ENCODE data around the gene LITAFD.
"Not testable (repeated sequence)": the region's sequence is repeated elsewhere in the genome, so short reads cannot be mapped to it uniquely, and the experiment has no call there.

LITAFD gene

DNA sequence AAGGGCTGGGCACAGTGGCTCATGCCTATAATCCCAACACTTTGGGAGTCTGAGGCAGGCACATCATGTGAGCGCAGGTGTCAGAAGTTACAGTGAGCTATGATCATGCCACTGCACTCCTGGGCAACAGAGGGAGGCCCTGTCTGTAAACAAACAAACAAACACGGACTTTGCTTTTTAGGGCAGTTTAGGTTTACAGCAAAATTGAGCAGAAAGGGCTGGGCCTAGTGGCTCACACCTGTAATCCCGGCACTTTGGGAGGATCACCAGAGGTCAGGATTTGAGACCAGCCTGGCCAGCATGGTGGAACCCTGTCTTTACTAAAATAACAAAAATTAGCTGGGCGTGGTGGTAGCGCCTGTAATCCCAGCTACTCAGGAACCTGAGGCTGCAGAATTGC, 10.1 kb upstream of the LITAFD start:
- H3K27me3 ChIP-seq: no peaks in the 10 kb centered on the region
- TF ChIP-seq, protein P1, sequence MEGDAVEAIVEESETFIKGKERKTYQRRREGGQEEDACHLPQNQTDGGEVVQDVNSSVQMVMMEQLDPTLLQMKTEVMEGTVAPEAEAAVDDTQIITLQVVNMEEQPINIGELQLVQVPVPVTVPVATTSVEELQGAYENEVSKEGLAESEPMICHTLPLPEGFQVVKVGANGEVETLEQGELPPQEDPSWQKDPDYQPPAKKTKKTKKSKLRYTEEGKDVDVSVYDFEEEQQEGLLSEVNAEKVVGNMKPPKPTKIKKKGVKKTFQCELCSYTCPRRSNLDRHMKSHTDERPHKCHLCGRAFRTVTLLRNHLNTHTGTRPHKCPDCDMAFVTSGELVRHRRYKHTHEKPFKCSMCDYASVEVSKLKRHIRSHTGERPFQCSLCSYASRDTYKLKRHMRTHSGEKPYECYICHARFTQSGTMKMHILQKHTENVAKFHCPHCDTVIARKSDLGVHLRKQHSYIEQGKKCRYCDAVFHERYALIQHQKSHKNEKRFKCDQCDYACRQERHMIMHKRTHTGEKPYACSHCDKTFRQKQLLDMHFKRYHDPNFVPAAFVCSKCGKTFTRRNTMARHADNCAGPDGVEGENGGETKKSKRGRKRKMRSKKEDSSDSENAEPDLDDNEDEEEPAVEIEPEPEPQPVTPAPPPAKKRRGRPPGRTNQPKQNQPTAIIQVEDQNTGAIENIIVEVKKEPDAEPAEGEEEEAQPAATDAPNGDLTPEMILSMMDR (IDR thresholded peaks at IDR 0.05; ENCODE audit: low read depth, low read length): no peak
- H3K4me1 ChIP-seq: peaks cover 2% of the 10 kb centered on the region; the same call in 1 of the 2 replicates

GRCh38 chr16:8872967-8873865, 8.9 kb upstream of the LITAFD start:
- TF ChIP-seq, protein P1 (IDR thresholded peaks at IDR 0.05; ENCODE audit: low read depth, low read length): peak; percentile 19; the same call in 1 of the 2 replicates
- Histone ChIP-seq H3K36me3 (no peaks in the 10 kb centered on the region), H3K4me3 (ENCODE audit: low read depth, low read length) (no peak overlapping the region), H3K27me3 (no peaks in the 10 kb centered on the region), H3K4me1 (peaks cover 2% of the 10 kb centered on the region; the same call in 1 of the 2 replicates), H3K9me3 (no peaks in the 10 kb centered on the region)
- no peak for DNase-seq

More for the DNA sequence above, 10.1 kb upstream of the LITAFD start:
- no peak for DNase-seq
- Histone ChIP-seq H3K36me3 (no peaks in the 10 kb centered on the region), H3K4me3 (ENCODE audit: low read depth, low read length) (no peak overlapping the region), H3K9me3 (no peaks in the 10 kb centered on the region)

- not testable (repeated sequence) for H3K36me3 ChIP-seq; H3K27me3 ChIP-seq; DNase-seq; H3K4me1 ChIP-seq; H3K4me3 ChIP-seq (ENCODE audit: low read depth, low read length); H3K9me3 ChIP-seq
These were observed 8.3 kb upstream of the LITAFD start for GRCh38 chr16:8873866-8874195.

GRCh38 chr16:8874388-8874787, 7.8 kb upstream of the LITAFD start:
- Histone ChIP-seq H3K36me3 (no peaks in the 10 kb centered on the region), H3K4me1 (peaks cover 1% of the 10 kb centered on the region; the same call in 1 of the 2 replicates), H3K4me3 (ENCODE audit: low read depth, low read length) (no peak overlapping the region), H3K9me3 (no peaks in the 10 kb centered on the region), H3K27me3 (no peaks in the 10 kb centered on the region)
- TF ChIP-seq, protein P1 (IDR thresholded peaks at IDR 0.05; ENCODE audit: low read depth, low read length): no peak
- no peak for DNase-seq

DNA sequence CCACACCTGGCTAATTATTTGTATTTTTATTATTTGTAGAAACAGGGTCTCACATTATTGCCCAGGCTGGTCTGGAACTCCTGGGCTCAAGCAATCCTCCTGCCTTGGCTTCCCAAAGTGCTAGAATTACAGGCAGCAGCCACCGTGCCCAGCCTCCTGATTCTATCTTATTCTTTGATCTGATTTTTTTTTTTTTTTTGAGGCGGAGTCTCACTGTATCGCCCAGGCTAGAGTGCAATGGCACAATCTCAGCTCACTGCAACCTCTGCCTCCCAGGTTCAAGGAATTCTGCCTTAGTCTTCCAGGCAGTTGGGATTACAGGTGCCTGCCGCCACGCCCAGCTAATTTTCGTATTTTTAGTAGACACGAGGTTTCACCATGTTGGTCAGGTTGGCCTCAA, 6.8 kb upstream of the LITAFD start:
- not testable (repeated sequence) for H3K9me3 ChIP-seq; H3K27me3 ChIP-seq; H3K4me1 ChIP-seq; H3K4me3 ChIP-seq (ENCODE audit: low read depth, low read length); DNase-seq; H3K36me3 ChIP-seq

GRCh38 chr16:8877894-8878522, 4.1 kb upstream of the LITAFD start:
- Histone ChIP-seq H3K4me1 (no peaks in the 10 kb centered on the region), H3K9me3 (no peaks in the 10 kb centered on the region), H3K36me3 (no peaks in the 10 kb centered on the region), H3K4me3 (ENCODE audit: low read depth, low read length) (no peak overlapping the region), H3K27me3 (no peaks in the 10 kb centered on the region)
- DNase-seq: no peak
- TF ChIP-seq, protein P1 (IDR thresholded peaks at IDR 0.05; ENCODE audit: low read depth, low read length): no peak

DNA sequence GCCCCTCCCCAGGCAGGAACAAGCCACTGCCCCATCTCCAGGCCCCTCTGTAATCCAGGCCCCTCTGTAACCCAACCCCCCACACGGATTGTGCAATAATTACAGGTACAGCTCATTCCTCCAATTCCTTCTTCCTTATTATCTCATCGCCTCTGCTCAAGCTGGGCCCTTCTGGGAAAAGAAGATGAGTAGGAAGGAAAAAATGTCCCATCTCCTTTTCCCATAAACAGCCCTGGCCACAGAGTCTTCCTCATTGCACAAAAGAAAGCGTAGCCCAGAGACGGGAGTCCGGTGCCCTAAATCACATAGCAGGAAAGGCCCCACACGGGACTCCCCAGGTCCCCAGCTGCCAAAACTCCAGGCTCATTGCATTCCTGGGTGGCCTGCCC, 3.6 kb upstream of the LITAFD start:
- Histone ChIP-seq H3K4me1 (no peaks in the 10 kb centered on the region), H3K9me3 (no peaks in the 10 kb centered on the region), H3K36me3 (no peaks in the 10 kb centered on the region), H3K4me3 (ENCODE audit: low read depth, low read length) (no peak overlapping the region), H3K27me3 (no peaks in the 10 kb centered on the region)
- TF ChIP-seq, protein P1 (IDR thresholded peaks at IDR 0.05; ENCODE audit: low read depth, low read length): no peak
- DNase-seq: no peak

Data from BE2C (cell line).